Esophagus squamous epithelium (tissue), 4 donors: ENCODE data around the gene FHIT.

Source experiments
- POLR2A ChIP-seq, 4 donors: fragments of 450-650 bp; IDR thresholded peaks; one replicate each; pipeline ENCODE4 v1.6.1; 2017; ENCODE audit warnings: antibody characterized with exemption in 4 of 4, mild to moderate bottlenecking in 4 of 4, moderate library complexity in 3 of 4
- TF ChIP-seq, protein P1 (sequence below), 6 experiments: fragments of 450-650 bp in 4 of 6; fragments of 200-600 bp in 2 of 6; sonication (generic) in 2 of 6; IDR thresholded peaks; one replicate each; pipeline ENCODE4 v1.5.1; 2016 to 2019; ENCODE audit warnings: antibody characterized with exemption in 6 of 6, mild to moderate bottlenecking in 4 of 6, moderate library complexity in 4 of 6

DNA sequence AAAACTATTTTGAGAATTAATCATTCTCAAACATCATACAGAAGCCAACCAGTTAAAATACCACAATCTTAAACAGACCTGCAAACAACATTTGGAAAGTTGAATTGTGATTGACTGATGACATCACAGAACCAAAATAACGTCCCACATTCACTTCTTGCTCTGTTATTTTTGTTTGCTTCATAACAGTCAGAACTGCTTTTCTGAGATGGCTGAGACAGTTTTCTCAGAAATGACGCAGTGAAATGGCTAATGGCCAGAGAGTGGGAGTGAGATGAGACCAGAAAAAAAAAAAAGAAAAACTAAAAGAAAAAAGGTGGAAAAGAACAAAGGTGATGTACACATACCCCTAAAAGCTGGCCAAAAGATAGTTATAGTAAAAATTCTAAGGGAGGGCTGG is 1061.2 kb downstream of the FHIT start:
- TF ChIP-seq, protein P1, sequence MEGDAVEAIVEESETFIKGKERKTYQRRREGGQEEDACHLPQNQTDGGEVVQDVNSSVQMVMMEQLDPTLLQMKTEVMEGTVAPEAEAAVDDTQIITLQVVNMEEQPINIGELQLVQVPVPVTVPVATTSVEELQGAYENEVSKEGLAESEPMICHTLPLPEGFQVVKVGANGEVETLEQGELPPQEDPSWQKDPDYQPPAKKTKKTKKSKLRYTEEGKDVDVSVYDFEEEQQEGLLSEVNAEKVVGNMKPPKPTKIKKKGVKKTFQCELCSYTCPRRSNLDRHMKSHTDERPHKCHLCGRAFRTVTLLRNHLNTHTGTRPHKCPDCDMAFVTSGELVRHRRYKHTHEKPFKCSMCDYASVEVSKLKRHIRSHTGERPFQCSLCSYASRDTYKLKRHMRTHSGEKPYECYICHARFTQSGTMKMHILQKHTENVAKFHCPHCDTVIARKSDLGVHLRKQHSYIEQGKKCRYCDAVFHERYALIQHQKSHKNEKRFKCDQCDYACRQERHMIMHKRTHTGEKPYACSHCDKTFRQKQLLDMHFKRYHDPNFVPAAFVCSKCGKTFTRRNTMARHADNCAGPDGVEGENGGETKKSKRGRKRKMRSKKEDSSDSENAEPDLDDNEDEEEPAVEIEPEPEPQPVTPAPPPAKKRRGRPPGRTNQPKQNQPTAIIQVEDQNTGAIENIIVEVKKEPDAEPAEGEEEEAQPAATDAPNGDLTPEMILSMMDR (IDR thresholded peaks at IDR 0.05) = no peak
- no peak for TF ChIP-seq POLR2A (IDR thresholded peaks at IDR 0.05)
